HG03457 (cell line): ENCODE measurements around the gene PPM1K.

Source experiments
- ATAC-seq: cut with Tn5 transposase; IDR thresholded peaks from one replicate; pipeline ENCODE4 v1.9.1; 2021; ENCODE audit warnings: moderate number of reproducible peaks; ENCODE audit not compliant: unreplicated experiment

PPM1K gene

GRCh38 chr4:88277711-88278225 is 6.6 kb downstream of the PPM1K start:
- ATAC-seq: no peak

- ATAC-seq: no peak
Measured at GRCh38 chr4:88276952-88277710, 7.2 kb downstream of the PPM1K start.

- no peak for ATAC-seq
Measured at GRCh38 chr4:88275949-88276515, 8.3 kb downstream of the PPM1K start.

GRCh38 chr4:88275516-88275915 is 8.8 kb downstream of the PPM1K start:
- no peak for ATAC-seq

GRCh38 chr4:88268913-88269312 is 15.4 kb downstream of the PPM1K start:
- ATAC-seq: no peak

GRCh38 chr4:88264336-88264735 is 20.0 kb downstream of the PPM1K start:
- ATAC-seq: no peak

- ATAC-seq: no peak
Measured at GRCh38 chr4:88257726-88258125, 26.6 kb downstream of the PPM1K start.

GRCh38 chr4:88255111-88255510 is 29.2 kb downstream of the PPM1K start:
- no peak for ATAC-seq

- ATAC-seq: no peak
Measured at GRCh38 chr4:88251924-88252323, 32.4 kb downstream of the PPM1K start.

GRCh38 chr4:88247148-88247547 is 37.2 kb downstream of the PPM1K start:
- ATAC-seq: no peak

GRCh38 chr4:88246600-88246999 is 37.8 kb downstream of the PPM1K start:
- no peak for ATAC-seq

GRCh38 chr4:88244816-88245579 is 39.4 kb downstream of the PPM1K start:
- ATAC-seq: peak; percentile 87

GRCh38 chr4:88244056-88244455 is 40.3 kb downstream of the PPM1K start:
- no peak for ATAC-seq

GRCh38 chr4:88242144-88242543 is 42.2 kb downstream of the PPM1K start:
- ATAC-seq: no peak

GRCh38 chr4:88240297-88240714 is 44.1 kb downstream of the PPM1K start:
- ATAC-seq: no peak

GRCh38 chr4:88230969-88231771 is 53.2 kb downstream of the PPM1K start:
- no peak for ATAC-seq

- no peak for ATAC-seq
Measured at GRCh38 chr4:88230461-88230891, 53.9 kb downstream of the PPM1K start.

- ATAC-seq: no peak
Measured at GRCh38 chr4:88227734-88228133, 56.6 kb downstream of the PPM1K start.

- ATAC-seq: no peak
Measured at GRCh38 chr4:88226143-88226542, 58.2 kb downstream of the PPM1K start.

- ATAC-seq: no peak
Measured at GRCh38 chr4:88225232-88226105, 58.9 kb downstream of the PPM1K start.
